ENCODE data around the gene NBPF3. TPM values are rescaled to one million over a fixed set of nuclear protein-coding genes. Genes with fewer than 3 reads are reported as not detected.

Gene NBPF3
- total RNA-seq, 4 donors from 2014 or later, result 12.2 to 26.4 (median 15.3) TPM

DNA sequence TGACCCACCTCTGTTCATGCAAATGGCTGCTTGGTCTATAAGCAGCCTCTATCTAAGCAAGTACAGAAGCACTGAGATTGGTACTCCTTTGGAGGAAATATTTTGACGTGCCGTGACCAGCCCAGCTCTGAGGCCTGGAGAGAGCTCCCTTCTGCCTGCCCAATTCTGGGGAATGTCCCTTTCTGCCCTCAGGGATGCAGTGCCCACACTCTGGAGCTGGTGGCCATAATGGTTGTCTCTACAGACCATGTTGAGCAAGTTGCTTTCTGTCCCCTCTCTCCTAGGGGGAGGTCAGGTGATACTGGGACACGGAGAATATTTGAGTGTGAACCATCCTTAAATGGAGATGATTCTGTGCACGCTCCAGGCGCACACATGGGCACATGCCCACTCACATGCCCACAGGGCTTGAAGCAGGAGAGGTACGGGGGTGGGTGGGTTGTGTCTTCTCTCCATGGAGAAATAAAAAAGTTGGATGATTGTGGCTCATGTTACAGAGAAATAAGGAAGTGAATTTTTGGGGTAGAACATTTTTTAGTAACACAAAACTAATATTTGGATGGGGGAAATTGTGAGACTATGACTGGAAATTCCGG lies 55.4 kb downstream of the NBPF3 start:
- Histone ChIP-seq H3K9me3 (no peaks in the 10 kb centered on the region), H3K4me1 (peaks cover 0 to 9% (median 0%) of the 10 kb centered on the region in 4 donors), H3K27ac (no peak overlapping the region), H3K4me3 (no peak overlapping the region), H3K36me3 (no peaks in the 10 kb centered on the region), H3K27me3 (no peaks in the 10 kb centered on the region)
- no peak for DNase-seq (ENCODE audit: low spot score in 2 of 2)
- WGBS, 2 donors, result 82 to 86% methylated on average over 7 of the region's 7 CpGs
- no peak for TF ChIP-seq POLR2A (IDR thresholded peaks at IDR 0.05)
- TF ChIP-seq, protein P1, sequence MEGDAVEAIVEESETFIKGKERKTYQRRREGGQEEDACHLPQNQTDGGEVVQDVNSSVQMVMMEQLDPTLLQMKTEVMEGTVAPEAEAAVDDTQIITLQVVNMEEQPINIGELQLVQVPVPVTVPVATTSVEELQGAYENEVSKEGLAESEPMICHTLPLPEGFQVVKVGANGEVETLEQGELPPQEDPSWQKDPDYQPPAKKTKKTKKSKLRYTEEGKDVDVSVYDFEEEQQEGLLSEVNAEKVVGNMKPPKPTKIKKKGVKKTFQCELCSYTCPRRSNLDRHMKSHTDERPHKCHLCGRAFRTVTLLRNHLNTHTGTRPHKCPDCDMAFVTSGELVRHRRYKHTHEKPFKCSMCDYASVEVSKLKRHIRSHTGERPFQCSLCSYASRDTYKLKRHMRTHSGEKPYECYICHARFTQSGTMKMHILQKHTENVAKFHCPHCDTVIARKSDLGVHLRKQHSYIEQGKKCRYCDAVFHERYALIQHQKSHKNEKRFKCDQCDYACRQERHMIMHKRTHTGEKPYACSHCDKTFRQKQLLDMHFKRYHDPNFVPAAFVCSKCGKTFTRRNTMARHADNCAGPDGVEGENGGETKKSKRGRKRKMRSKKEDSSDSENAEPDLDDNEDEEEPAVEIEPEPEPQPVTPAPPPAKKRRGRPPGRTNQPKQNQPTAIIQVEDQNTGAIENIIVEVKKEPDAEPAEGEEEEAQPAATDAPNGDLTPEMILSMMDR (IDR thresholded peaks at IDR 0.05), result no peak
- TF ChIP-seq EP300 (IDR thresholded peaks at IDR 0.05), result no peak

DNA sequence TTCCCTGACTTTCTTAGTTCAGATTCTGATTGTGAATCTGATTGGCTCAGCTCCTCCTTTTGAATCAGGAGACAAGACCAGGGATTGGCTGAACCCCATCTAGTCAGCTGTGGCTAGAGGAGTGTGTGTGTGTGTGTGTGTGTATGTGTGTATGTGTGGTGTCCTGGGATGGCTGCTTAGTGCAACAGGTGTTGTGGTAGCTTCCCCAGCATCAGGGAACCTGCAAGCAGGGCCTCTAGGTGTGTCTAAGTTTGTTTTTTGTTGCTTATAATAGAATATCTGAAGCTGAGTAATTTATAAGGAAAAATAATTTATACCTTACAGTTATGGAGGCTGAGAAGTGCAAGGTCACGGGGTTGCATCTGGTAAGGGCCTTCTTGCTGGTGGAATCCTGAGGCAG lies 56.1 kb downstream of the NBPF3 start:
- Histone ChIP-seq H3K36me3 (no peaks in the 10 kb centered on the region), H3K27ac (no peak overlapping the region), H3K4me3 (no peak overlapping the region), H3K9me3 (no peaks in the 10 kb centered on the region), H3K27me3 (no peaks in the 10 kb centered on the region), H3K4me1 (peaks cover 0 to 9% (median 0%) of the 10 kb centered on the region in 4 donors)
- 100% methylated on average over 1 of the region's 1 CpG for WGBS, 2 donors
- no peak for DNase-seq (ENCODE audit: low spot score in 2 of 2)
- TF ChIP-seq, protein P1 (IDR thresholded peaks at IDR 0.05), result no peak
- no peak for TF ChIP-seq POLR2A (IDR thresholded peaks at IDR 0.05)
- TF ChIP-seq EP300 (IDR thresholded peaks at IDR 0.05), result no peak

DNA sequence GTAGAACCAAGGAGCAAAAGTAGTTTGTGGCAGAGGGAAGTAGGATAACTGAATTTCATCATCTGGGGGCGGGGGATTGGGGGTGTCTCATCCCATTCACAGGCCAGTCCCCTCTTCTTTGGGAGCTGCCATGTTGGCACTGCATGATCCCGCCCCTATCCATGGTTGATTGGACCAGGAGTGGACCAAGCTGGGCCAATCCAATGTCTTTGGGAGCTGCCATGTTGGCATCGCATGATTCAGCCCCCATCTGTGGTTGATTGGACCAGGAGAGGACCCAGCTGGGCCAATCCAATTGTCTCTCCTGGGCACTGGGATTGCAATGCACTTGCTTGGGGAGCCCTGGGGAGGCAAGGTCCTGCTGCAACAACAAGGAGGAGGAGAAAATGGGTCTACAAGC lies 56.9 kb downstream of the NBPF3 start:
- Histone ChIP-seq H3K4me1 (peaks cover 0 to 5% (median 0%) of the 10 kb centered on the region in 4 donors), H3K36me3 (no peaks in the 10 kb centered on the region), H3K27me3 (no peaks in the 10 kb centered on the region), H3K27ac (no peak overlapping the region), H3K4me3 (no peak overlapping the region), H3K9me3 (no peaks in the 10 kb centered on the region)
- 83 to 94% methylated on average over 3 of the region's 3 CpGs for WGBS, 2 donors
- TF ChIP-seq, protein P1 (IDR thresholded peaks at IDR 0.05), result no peak
- TF ChIP-seq POLR2A (IDR thresholded peaks at IDR 0.05), result no peak
- no peak for TF ChIP-seq EP300 (IDR thresholded peaks at IDR 0.05)
- DNase-seq (ENCODE audit: low spot score in 2 of 2), result no peak

DNA sequence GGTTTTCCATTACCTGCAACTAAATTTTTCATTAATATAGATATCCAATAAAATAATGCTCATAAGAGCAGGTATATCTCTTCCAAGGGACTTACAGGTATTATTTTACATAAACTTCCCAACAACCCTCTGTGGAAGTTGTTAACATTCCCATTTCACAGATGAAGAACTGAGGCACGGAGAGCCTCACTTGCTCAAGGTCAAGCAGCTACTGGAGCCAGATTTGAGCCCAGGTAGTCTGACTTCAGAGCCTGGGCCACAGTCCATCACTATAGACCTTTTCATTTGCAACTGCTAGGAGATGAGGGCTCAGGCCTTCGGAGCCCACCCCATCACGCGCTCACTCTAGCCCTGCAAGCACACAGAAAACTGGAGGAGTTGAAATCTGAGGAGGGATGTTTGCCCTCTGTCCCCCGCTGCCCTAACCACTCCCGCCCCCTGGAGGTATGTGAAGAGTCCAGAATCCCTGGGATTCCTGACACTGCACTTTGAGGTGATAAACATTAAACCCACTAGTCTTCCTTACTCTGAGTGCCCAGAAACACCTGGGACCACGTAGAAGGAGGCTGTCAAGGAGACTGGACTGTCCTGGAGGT lies 57.6 kb downstream of the NBPF3 start:
- DNase-seq (ENCODE audit: low spot score in 2 of 2), result no peak
- no peaks in the 10 kb centered on the region for H3K4me1 ChIP-seq
- H3K27ac ChIP-seq, result no peak overlapping the region
- no peaks in the 10 kb centered on the region for H3K27me3 ChIP-seq
- WGBS, 2 donors, result 55 to 59% methylated on average over 7 of the region's 7 CpGs
- TF ChIP-seq POLR2A (IDR thresholded peaks at IDR 0.05) (no peak), EP300 (IDR thresholded peaks at IDR 0.05) (no peak)
- TF ChIP-seq, protein P1 (IDR thresholded peaks at IDR 0.05), result no peak
- no peak overlapping the region for H3K4me3 ChIP-seq
- H3K36me3 ChIP-seq, result no peaks in the 10 kb centered on the region
- no peaks in the 10 kb centered on the region for H3K9me3 ChIP-seq

DNA sequence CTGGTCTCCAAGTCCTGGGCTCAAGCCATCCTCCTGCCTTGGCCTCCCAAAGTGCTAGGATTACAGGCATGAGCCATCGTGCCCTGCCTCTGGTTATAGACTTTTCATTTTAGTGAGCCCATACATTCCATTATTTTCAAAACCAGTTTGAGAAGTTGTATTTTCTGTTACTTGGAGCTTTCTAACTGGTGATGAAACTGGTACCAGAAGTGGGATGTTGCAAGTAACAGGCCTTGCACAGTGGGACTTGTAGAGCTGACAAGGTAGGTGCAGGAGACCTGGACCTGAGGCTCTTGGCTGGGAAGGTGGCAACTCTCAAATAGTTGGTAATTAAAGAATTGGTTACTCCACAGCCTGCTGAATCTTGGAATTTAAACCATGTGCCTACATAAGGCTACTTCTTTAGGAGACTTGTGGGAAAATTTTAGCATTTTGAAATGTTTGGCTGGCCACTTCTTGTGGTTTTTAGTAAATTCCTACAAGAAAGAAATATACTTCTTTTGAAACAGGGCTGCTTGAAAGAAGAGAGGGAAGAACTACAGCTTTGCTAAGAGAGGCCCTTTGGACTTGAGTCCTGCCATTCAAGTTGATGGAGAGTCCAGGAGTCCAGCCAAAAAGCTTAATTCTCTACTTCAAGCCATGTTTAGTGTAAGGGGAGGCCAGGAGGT lies 59.5 kb downstream of the NBPF3 start:
- no peak for DNase-seq (ENCODE audit: low spot score in 2 of 2)
- Histone ChIP-seq H3K4me3 (no peak overlapping the region), H3K27me3 (no peaks in the 10 kb centered on the region), H3K9me3 (no peaks in the 10 kb centered on the region), H3K27ac (no peak overlapping the region), H3K4me1 (no peaks in the 10 kb centered on the region), H3K36me3 (no peaks in the 10 kb centered on the region)
- 92 to 96% methylated on average over 1 of the region's 1 CpG for WGBS, 2 donors
- TF ChIP-seq POLR2A (IDR thresholded peaks at IDR 0.05) (no peak), EP300 (IDR thresholded peaks at IDR 0.05) (no peak)
- TF ChIP-seq, protein P1 (IDR thresholded peaks at IDR 0.05), result no peak
